Measurements from ENCODE around the gene A1BG.

A1BG gene

DNA sequence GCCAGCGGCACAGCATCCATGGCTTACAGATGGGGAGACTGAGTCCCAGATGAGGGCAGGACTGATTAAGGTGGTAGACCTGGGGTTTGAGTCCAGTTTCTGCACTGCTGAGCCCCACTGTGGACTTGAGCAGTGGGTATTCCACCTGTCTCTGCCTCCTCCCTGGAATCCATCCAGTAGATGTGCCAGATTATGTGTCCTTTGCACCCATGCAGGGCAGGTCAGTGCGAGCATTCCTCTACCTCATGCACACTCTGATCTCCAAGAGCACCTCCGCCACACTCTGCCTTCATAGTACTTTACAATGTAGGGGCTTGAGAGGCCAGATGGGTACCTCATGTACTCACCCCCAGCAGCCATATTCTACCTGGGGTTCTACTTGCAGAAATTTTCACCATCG is 16.5 kb downstream of the A1BG start:
- Histone ChIP-seq H3K36me3 (ENCODE audit: control insufficient read depth in 2 of 2, insufficient read depth in 1 of 2, low read length in 2 of 2) (peaks cover 0 to 60% of the 10 kb centered on the region in 2 experiments; a peak in 1 of 3 replicates), H3K4me1 (ENCODE audit: control insufficient read depth, insufficient read depth, low read length) (no peaks in the 10 kb centered on the region), H3K9me3 (ENCODE audit: control insufficient read depth, insufficient read depth, low read depth, low read length) (no peaks in the 10 kb centered on the region), H3K4me3 (ENCODE audit: low read depth, low read length) (no peak overlapping the region), H3K27ac (ENCODE audit: extremely low read depth, low read depth, low read length) (no peak overlapping the region)
- CTCF ChIA-PET: no interaction called here
- no peak for TF ChIP-seq ZFP3 (tag by site-specific recombination; IDR thresholded peaks at IDR 0.05; ENCODE audit: low read depth)
- TF ChIP-seq REST (tag by site-specific recombination; IDR thresholded peaks at IDR 0.05): no peak
- no peak for TF ChIP-seq ZNF791 (tag by site-specific recombination; IDR thresholded peaks at IDR 0.05)
- TF ChIP-seq KLF10 (tag by site-specific recombination; IDR thresholded peaks at IDR 0.05): no peak
- TF ChIP-seq KLF16 (tag by site-specific recombination; IDR thresholded peaks at IDR 0.05): no peak
- TF ChIP-seq ZNF768 (tag by site-specific recombination; IDR thresholded peaks at IDR 0.05): no peak
- no peak for TF ChIP-seq KLF17 (tag by site-specific recombination; IDR thresholded peaks at IDR 0.05)
- TF ChIP-seq, protein P1, sequence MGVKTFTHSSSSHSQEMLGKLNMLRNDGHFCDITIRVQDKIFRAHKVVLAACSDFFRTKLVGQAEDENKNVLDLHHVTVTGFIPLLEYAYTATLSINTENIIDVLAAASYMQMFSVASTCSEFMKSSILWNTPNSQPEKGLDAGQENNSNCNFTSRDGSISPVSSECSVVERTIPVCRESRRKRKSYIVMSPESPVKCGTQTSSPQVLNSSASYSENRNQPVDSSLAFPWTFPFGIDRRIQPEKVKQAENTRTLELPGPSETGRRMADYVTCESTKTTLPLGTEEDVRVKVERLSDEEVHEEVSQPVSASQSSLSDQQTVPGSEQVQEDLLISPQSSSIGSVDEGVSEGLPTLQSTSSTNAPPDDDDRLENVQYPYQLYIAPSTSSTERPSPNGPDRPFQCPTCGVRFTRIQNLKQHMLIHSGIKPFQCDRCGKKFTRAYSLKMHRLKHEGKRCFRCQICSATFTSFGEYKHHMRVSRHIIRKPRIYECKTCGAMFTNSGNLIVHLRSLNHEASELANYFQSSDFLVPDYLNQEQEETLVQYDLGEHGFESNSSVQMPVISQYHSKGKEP (tag by site-specific recombination; IDR thresholded peaks at IDR 0.05): no peak
- no peak for TF ChIP-seq ZNF677 (tag by site-specific recombination; IDR thresholded peaks at IDR 0.05)
- no peak for TF ChIP-seq ZNF214 (tag by site-specific recombination; IDR thresholded peaks at IDR 0.05; ENCODE audit: borderline replicate concordance)
- TF ChIP-seq ZNF239 (tag by site-specific recombination; IDR thresholded peaks at IDR 0.05): no peak
- TF ChIP-seq ZNF707 (tag by site-specific recombination; IDR thresholded peaks at IDR 0.05): no peak
- no peak for TF ChIP-seq ELK4 (IDR thresholded peaks at IDR 0.05; ENCODE audit: borderline replicate concordance, low read depth, low read length)
- TF ChIP-seq ZNF518A (tag by site-specific recombination; conservative IDR thresholded peaks at IDR 0.05; ENCODE audit: low read depth): no peak
- no peak for TF ChIP-seq ZNF223 (tag by site-specific recombination; IDR thresholded peaks at IDR 0.05)
- TF ChIP-seq ZNF521 (tag by site-specific recombination; IDR thresholded peaks at IDR 0.05): no peak
- TF ChIP-seq ZSCAN18 (tag by site-specific recombination; IDR thresholded peaks at IDR 0.05): no peak
- POLR2A ChIA-PET: no interaction called here

All from HEK293 (cell line).